H1 (cell line): ENCODE data around the gene TEX35. TPM values are rescaled to one million over a fixed set of nuclear protein-coding genes. Genes with fewer than 3 reads are reported as not detected.
A peak's percentile ranks its signal among the peaks of the same experiment; 100 is the strongest.

ENCODE experiments used
- BCL11A ChIP-seq, 2 experiments: IDR thresholded peaks; one replicate each; pipeline ENCODE4 v1.6.1; 2011; ENCODE audit warnings: low read depth in 2 of 2, low read length in 2 of 2, mild to moderate bottlenecking in 2 of 2
- CREB1 ChIP-seq: IDR thresholded peaks from 2 replicates; pipeline ENCODE4 v1.6.1; 2012; ENCODE audit warnings: inconsistent platforms
- CTBP2 ChIP-seq: IDR thresholded peaks from 2 replicates; pipeline ENCODE4 v1.7.0; 2011; ENCODE audit warnings: borderline replicate concordance, mild to moderate bottlenecking, moderate library complexity, mixed read lengths, low read length; ENCODE audit not compliant: insufficient read depth, insufficient read length
- CTCF ChIP-seq, 3 experiments: IDR thresholded peaks; 1 replicate in 2 of 3; 2 replicates in 1 of 3; pipeline versions ENCODE4 v1.5.1 to v1.6.1; 2011; ENCODE audit warnings: low read length in 3 of 3, mild to moderate bottlenecking in 3 of 3, inconsistent platforms in 2 of 3, low read depth in 1 of 3, moderate library complexity in 1 of 3; ENCODE audit not compliant: insufficient read depth in 1 of 3; ENCODE audit errors: control extremely low read depth in 1 of 3
- EP300 ChIP-seq, 2 experiments: IDR thresholded peaks; 1 replicate in 1 of 2; 2 replicates in 1 of 2; pipeline ENCODE4 v1.6.1; 2011 to 2012; ENCODE audit warnings: low read depth in 2 of 2, low read length in 2 of 2, mild to moderate bottlenecking in 2 of 2, borderline replicate concordance in 1 of 2, inconsistent platforms in 1 of 2, moderate library complexity in 1 of 2
- EZH2 ChIP-seq: fragments of 200-600 bp; sonication (generic); IDR thresholded peaks from 2 replicates; pipeline ENCODE4 v1.7.1; 2012; ENCODE audit warnings: low read depth, mild to moderate bottlenecking, moderate library complexity, low read length, inconsistent platforms; ENCODE audit not compliant: severe bottlenecking
- FOSL1 ChIP-seq: IDR thresholded peaks from 2 replicates; pipeline ENCODE4 v1.6.1; 2011; ENCODE audit warnings: mild to moderate bottlenecking, low read depth, low read length, moderate library complexity; ENCODE audit not compliant: insufficient read depth
- GABPA ChIP-seq: IDR thresholded peaks from 2 replicates; pipeline ENCODE4 v1.6.1; 2011; ENCODE audit warnings: mild to moderate bottlenecking, low read length, moderate library complexity, borderline replicate concordance; ENCODE audit not compliant: insufficient read depth
- HDAC6 ChIP-seq: IDR thresholded peaks from one replicate; pipeline ENCODE4 v1.7.1; 2012; ENCODE audit warnings: low read depth, mild to moderate bottlenecking, inconsistent platforms, low read length, moderate library complexity
- KDM4A ChIP-seq: IDR thresholded peaks from one replicate; pipeline ENCODE4 v1.7.1; 2012; ENCODE audit warnings: low read depth, mild to moderate bottlenecking, moderate library complexity, low read length, inconsistent platforms; ENCODE audit not compliant: severe bottlenecking
- MAFK ChIP-seq: IDR thresholded peaks from 2 replicates; pipeline ENCODE4 v1.6.1; 2012; ENCODE audit warnings: low read depth, mild to moderate bottlenecking, improper control_type of control experiment, low read length
- MAX ChIP-seq: IDR thresholded peaks from 2 replicates; pipeline ENCODE4 v1.6.1; 2012; ENCODE audit warnings: inconsistent platforms
- SAP30 ChIP-seq: fragments of 300-600 bp; sonication (generic); IDR thresholded peaks from 2 replicates; pipeline ENCODE4 v1.7.1; 2012; ENCODE audit warnings: low read length, moderate library complexity, mild to moderate bottlenecking, inconsistent platforms; ENCODE audit not compliant: insufficient read depth, insufficient replicate concordance
- SIN3A ChIP-seq, 2 experiments: IDR thresholded peaks in 1 of 2; conservative IDR thresholded peaks in 1 of 2; 2 replicates each; pipeline ENCODE4 v1.6.1; 2011 to 2012; ENCODE audit warnings: low read length in 2 of 2, improper control_type of control experiment in 1 of 2, low read depth in 1 of 2, mild to moderate bottlenecking in 1 of 2
- SIRT6 ChIP-seq: IDR thresholded peaks from one replicate; pipeline ENCODE4 v1.7.1; 2012; ENCODE audit warnings: low read length, inconsistent platforms
- SIX5 ChIP-seq: IDR thresholded peaks from 2 replicates; pipeline ENCODE4 v1.6.1; 2011; ENCODE audit warnings: mild to moderate bottlenecking, low read depth, low read length
- SRF ChIP-seq: IDR thresholded peaks from 2 replicates; pipeline ENCODE4 v1.6.1; 2011; ENCODE audit warnings: mild to moderate bottlenecking, low read depth, low read length, moderate library complexity
- SUZ12 ChIP-seq: fragments of 200-600 bp; sonication (generic); IDR thresholded peaks from 2 replicates; pipeline ENCODE4 v1.6.1; 2012; ENCODE audit warnings: mild to moderate bottlenecking, inconsistent platforms, low read length, moderate library complexity, mixed read lengths
- TAF1 ChIP-seq: IDR thresholded peaks from 2 replicates; pipeline ENCODE4 v1.6.1; 2011; ENCODE audit warnings: mild to moderate bottlenecking, low read depth, low read length
- polyA plus RNA-seq, 7 experiments: library from polyadenylated mRNA; depleted of rRNA in 3 of 7; stranded (reverse) in 5 of 7; unstranded in 2 of 7; fragments of >200 nt in 5 of 7; fragments of 200-250 nt in 2 of 7; gene quantifications; 1 replicate in 5 of 7; 2 replicates in 1 of 7; 4 replicates in 1 of 7; pipeline versions ENCODE4 v1.2.1 to v1.2.3, GENCODE V29; 2011 to 2013; ENCODE audit warnings: missing spikeins in 2 of 7, mixed read lengths in 2 of 7
- total RNA-seq: library from RNA; stranded (reverse); fragmentation: NEBNext Ultra II Directional; extraction: Animal tissue kit (Norgen Biotek cat#: 25700); gene quantifications from 2 replicates; pipeline ENCODE4 v1.2.1, GENCODE V29; 2021

The TEX35 gene
- total and polyA plus RNA-seq, 2 of the 8 experiments (the other 6 are each of a cell fraction or from before 2014, with no cell fraction given): 0.03 TPM; not detected in 1

- TF ChIP-seq EP300 (IDR thresholded peaks at IDR 0.05; ENCODE audit: borderline replicate concordance in 1 of 2, low read depth in 2 of 2, low read length in 2 of 2): no peak; a peak in 1 of 3 replicates
- TF ChIP-seq SIN3A (conservative IDR thresholded peaks at IDR 0.05 in 1 of 2, IDR thresholded peaks at IDR 0.05 in 1 of 2; ENCODE audit: low read depth in 1 of 2, low read length in 2 of 2): no peak; a peak in 1 of 4 replicates
- peak; percentile 67 for TF ChIP-seq TAF1
- TF ChIP-seq MAX: no peak; the same call in 1 of the 2 replicates
- TF ChIP-seq CREB1: peak; percentile 70; the same call in 1 of the 2 replicates
- TF ChIP-seq CTBP2: no peak
- TF ChIP-seq KDM4A: peak; percentile 74
- peak; percentile 77 to 94 (median 92) for TF ChIP-seq CTCF (IDR thresholded peaks at IDR 0.05; ENCODE audit: control extremely low read depth in 1 of 3, insufficient read depth in 1 of 3, low read depth in 1 of 3, low read length in 3 of 3)
- no peak for TF ChIP-seq BCL11A (IDR thresholded peaks at IDR 0.05; ENCODE audit: low read depth in 2 of 2, low read length in 2 of 2)
- no peak for TF ChIP-seq GABPA
- no peak for TF ChIP-seq SIX5
- TF ChIP-seq SIRT6: no peak
- TF ChIP-seq SRF: 0 out of 2 replicates have a peak, but pooled peaks have one; percentile 10
- TF ChIP-seq SUZ12: no peak
- no peak for TF ChIP-seq MAFK
- no peak for TF ChIP-seq EZH2
- TF ChIP-seq FOSL1: peak; percentile 38; the same call in 1 of the 2 replicates
- no peak for TF ChIP-seq SAP30
- no peak for TF ChIP-seq HDAC6
These were observed 29.8 kb downstream of the TEX35 start (continued) for GRCh38 chr1:178542554-178543289.
